HG03558 (cell line): ENCODE results near the gene BATF.
"Not testable (repeated sequence)": the region's sequence is repeated elsewhere in the genome, so short reads cannot be mapped to it uniquely, and the experiment has no call there.

Experiments used
- ATAC-seq: cut with Tn5 transposase; IDR thresholded peaks from one replicate; pipeline ENCODE4 v1.9.1; 2021; ENCODE audit warnings: moderate number of reproducible peaks; ENCODE audit not compliant: unreplicated experiment; ENCODE audit errors: extremely low read depth

Gene BATF, protein sequence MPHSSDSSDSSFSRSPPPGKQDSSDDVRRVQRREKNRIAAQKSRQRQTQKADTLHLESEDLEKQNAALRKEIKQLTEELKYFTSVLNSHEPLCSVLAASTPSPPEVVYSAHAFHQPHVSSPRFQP

GRCh38 chr14:75522224-75522982, at the start of gene BATF:
BATF (plus strand) TSS chr14:75522469; CDS start chr14:75522683, 214 bp downstream.
- no peak for ATAC-seq

DNA sequence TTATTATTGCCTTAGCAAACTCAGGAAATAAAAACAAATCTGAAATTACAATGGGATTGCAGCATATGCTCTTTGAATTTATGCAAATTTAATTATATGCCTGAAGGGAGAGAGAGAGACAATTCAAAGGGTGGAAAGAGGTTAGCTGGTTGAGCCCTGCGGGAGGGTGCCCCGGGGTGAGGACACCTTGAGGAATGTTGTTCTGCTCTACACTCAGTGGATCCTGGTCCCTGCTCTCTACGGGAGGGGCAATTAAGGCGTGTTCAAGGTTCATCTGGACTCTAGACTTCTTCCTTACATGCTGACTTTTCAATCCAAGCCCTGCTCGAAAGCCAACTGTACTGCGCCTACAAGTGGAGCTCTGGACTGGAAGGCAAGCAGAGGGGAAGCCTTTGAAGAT, 48.1 kb upstream of the BATF start:
- ATAC-seq: not testable (repeated sequence)

- no peak for ATAC-seq
Measured at GRCh38 chr14:75476274-75476995, 45.8 kb upstream of the BATF start.

DNA sequence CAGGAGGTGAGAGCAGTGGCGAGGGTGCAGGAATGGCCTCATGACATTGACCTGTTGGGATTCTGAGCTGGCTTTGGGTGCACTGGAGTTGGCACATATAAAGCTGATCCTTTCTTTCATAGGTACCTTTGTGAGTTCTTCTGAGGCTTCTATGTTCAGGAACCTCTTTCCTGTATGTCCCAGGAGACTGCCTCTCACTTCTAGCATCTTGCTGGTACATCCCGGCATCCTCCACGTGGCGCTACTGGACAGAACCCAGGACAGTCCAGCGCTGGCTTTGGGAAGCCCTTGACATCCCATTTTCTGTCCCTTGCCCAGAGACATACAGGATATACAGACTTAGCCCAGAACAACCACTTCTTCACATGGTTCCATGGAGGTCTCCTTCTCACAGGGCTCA, 44.4 kb upstream of the BATF start:
- ATAC-seq: no peak

GRCh38 chr14:75479770-75480600, 42.3 kb upstream of the BATF start:
- peak; percentile 53 for ATAC-seq

GRCh38 chr14:75482366-75482765, 39.9 kb upstream of the BATF start:
- ATAC-seq: no peak

DNA sequence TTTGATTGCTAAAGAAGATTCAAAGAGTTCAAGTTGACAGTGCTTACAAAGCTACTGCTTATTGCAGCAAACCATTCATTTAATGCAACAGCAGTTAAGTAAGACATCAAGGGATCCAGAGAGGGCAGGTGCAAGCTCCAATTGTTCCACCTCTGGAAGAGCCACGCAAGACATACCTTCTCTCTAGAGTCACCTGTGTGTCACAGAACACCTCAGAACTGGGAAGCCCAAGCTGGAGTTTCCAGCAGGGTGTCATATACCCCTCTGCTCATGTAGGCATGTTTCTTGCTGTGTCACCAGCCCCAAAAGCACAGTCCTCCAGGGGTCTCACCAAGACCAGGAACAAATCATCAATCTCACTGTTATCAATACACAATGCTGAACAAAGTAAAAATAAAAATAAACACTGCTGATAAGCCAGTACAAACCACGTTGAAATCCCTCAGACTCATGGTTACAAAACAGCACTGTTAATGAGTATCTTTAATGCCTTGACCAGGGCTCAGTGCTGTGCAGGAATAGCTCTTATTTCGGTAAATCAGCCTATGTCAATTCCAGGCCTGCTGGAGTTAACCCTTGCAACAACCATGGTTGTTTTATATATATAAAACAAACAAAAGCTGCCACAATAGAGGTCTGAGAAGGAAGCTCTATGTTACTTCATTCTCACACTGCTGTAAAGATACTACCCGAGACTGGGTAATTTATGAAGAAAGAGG, 37.4 kb upstream of the BATF start:
- no peak for ATAC-seq

GRCh38 chr14:75486318-75486717, 36.0 kb upstream of the BATF start:
- ATAC-seq: no peak

GRCh38 chr14:75487155-75487671, 35.1 kb upstream of the BATF start:
- peak; percentile 61 for ATAC-seq

DNA sequence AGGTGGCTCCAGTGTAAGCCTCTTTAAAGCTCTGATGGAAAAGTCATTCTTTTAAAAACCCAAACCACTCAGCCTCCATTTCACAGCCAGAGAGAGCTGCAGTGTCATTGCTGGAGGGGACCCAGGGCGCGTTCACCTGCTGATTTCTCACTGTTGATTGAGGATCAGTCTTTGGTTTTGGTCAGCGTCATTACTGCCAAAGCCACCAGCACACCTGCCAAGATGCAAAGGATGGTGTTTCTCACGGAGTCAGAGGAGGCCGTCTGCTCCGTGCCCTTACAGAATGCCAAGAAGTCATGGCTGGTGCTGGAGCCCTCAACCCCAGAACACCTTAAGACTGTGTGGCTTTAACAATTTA, 32.8 kb upstream of the BATF start:
- no peak for ATAC-seq

- no peak for ATAC-seq
Measured at GRCh38 chr14:75491376-75491978, 30.8 kb upstream of the BATF start.

- ATAC-seq: no peak
Measured at GRCh38 chr14:75492832-75493591, 29.3 kb upstream of the BATF start.

DNA sequence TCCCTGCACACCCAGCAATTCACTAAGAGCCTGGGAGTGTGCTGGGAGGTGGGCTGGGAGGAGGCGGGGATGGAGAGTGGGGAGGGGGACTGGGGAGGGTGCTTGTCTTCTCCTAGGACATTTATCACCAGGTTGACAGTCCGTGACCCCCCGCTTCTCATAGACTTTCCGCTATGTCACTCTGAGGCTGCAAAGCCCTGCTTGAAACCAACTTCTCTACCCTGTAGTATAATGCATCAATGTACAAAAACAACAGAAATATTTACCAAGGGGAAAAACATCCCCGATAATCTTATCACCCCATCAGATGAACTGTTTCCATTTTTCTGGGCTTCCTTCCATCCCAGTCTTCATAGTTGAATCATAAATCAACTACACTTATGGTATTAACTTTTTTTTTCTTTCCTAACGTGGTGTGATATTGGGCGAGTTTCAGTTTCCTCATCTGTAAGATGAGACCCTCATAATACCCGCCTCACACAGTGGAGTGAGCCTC, 28.6 kb upstream of the BATF start:
- no peak for ATAC-seq

DNA sequence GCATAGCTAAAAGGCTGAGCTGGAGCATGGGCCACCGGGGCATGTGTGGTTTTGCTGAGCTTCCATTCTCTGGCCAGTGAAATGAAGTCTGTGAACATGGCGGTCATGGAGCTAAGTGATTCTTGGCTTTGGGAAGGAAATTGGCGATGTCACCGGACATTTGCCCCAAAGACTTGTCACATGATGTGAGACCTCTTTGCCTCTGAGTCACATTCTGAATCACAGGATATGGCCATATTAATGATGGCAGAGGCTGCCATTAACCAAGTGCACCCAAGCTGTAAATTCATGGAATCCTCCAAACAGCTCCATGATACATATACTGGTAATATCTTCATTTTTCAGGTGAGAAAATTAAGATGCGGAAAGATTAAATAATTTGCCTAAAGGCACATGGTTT, 27.4 kb upstream of the BATF start:
- no peak for ATAC-seq

DNA sequence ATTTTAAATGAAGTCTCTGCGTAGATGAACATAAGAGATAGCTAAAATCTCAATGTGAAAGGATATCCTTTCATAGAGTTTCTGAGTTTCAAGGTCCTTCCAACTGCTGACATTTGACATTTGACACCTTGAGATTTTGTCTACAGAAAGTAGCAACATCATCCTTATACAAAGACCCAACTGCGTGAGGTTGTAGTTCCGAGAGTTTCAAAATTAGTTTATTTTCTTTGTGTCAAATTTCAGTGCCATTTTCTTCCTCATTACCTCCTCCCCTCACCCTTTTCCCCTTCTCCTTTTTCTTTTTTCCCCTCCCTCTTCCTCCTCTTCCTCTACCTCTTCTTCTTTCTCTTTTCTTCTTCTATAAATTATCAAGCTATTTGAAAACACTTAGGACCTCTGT, 26.9 kb upstream of the BATF start:
- no peak for ATAC-seq

DNA sequence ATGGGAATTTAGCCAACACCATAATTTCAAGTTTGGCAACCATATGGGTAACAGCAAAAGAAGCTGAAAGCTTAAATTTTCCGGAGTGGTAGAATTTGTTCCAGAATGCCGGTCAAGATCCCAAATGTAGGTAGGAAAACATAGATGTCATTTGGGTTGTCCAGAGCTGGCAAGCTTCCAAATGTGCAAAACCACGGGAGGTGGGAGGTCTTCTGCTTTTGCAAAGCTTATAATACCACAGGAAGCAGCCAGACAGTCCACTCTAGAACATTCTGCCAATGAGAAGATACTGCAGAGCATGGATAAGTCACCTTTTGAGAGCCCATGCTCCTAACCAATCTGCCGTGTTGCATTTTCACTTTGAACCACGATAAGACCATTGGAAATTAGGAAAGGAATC, 26.4 kb upstream of the BATF start:
- no peak for ATAC-seq

- no peak for ATAC-seq
Measured at GRCh38 chr14:75496755-75497154, 25.5 kb upstream of the BATF start.

GRCh38 chr14:75497191-75497590, 25.1 kb upstream of the BATF start:
- no peak for ATAC-seq

- ATAC-seq: no peak
Measured at GRCh38 chr14:75497701-75498100, 24.6 kb upstream of the BATF start.
